ENCODE results near the gene ARAP3.

DNA sequence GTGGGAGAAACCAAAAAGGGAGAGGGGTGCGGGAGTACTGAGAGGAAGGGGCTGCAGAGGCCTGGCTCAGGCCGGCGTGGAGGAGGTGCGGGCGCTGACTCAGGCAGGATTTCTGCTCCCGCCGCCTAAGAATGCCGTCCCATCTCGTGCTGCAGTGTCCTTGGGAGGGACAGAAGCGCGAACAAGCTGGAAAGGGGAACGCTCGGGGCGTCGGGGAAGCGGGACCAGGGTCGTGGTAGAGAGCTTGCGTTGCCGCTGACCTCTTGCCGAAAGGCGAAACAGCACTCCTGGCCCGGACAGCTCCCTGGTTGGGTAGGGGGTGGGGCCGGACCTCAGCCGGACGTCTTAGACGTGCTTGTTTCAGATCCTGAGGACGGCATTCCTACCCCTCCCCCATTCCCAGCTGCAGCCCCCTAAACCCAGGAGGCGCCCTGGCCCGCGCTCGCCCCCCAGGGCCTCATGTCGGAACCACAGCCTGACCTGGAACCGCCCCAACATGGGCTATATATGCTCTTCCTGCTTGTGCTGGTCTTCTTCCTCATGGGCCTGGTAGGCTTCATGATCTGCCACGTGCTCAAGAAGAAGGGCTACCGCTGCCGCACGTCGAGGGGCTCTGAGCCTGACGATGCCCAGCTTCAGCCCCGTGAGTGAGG is 44.1 kb downstream of the ARAP3 start:
- TF ChIP-seq, protein P1, sequence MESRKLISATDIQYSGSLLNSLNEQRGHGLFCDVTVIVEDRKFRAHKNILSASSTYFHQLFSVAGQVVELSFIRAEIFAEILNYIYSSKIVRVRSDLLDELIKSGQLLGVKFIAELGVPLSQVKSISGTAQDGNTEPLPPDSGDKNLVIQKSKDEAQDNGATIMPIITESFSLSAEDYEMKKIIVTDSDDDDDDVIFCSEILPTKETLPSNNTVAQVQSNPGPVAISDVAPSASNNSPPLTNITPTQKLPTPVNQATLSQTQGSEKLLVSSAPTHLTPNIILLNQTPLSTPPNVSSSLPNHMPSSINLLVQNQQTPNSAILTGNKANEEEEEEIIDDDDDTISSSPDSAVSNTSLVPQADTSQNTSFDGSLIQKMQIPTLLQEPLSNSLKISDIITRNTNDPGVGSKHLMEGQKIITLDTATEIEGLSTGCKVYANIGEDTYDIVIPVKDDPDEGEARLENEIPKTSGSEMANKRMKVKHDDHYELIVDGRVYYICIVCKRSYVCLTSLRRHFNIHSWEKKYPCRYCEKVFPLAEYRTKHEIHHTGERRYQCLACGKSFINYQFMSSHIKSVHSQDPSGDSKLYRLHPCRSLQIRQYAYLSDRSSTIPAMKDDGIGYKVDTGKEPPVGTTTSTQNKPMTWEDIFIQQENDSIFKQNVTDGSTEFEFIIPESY (IDR thresholded peaks at IDR 0.05; ENCODE audit: extremely low read depth, insufficient replicate concordance, low read length), result no peak
- TF ChIP-seq, protein P2, sequence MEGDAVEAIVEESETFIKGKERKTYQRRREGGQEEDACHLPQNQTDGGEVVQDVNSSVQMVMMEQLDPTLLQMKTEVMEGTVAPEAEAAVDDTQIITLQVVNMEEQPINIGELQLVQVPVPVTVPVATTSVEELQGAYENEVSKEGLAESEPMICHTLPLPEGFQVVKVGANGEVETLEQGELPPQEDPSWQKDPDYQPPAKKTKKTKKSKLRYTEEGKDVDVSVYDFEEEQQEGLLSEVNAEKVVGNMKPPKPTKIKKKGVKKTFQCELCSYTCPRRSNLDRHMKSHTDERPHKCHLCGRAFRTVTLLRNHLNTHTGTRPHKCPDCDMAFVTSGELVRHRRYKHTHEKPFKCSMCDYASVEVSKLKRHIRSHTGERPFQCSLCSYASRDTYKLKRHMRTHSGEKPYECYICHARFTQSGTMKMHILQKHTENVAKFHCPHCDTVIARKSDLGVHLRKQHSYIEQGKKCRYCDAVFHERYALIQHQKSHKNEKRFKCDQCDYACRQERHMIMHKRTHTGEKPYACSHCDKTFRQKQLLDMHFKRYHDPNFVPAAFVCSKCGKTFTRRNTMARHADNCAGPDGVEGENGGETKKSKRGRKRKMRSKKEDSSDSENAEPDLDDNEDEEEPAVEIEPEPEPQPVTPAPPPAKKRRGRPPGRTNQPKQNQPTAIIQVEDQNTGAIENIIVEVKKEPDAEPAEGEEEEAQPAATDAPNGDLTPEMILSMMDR (IDR thresholded peaks at IDR 0.05 in 2 of 3, conservative IDR thresholded peaks at IDR 0.05 in 1 of 3; ENCODE audit: borderline replicate concordance in 1 of 3, insufficient read depth in 1 of 3, low read depth in 2 of 3, low read length in 2 of 3), result peak in 2 of 3 experiments; percentile 43 to 45; a peak in 4 of 6 replicates
- TF ChIP-seq EZH2 (IDR thresholded peaks at IDR 0.05) (no peak), POLR2AphosphoS5 (IDR thresholded peaks at IDR 0.05; ENCODE audit: low read depth, low read length) (peak; percentile 24; the same call in 1 of the 2 replicates), EZH2phosphoT487 (IDR thresholded peaks at IDR 0.05; ENCODE audit: borderline replicate concordance) (no peak), YY1 (IDR thresholded peaks at IDR 0.05; ENCODE audit: extremely low read depth, insufficient replicate concordance, low read depth, low read length) (no peak), POLR2A (IDR thresholded peaks at IDR 0.05; ENCODE audit: borderline replicate concordance, extremely low read depth, insufficient read depth, insufficient read length) (no peak)
- TF ChIP-seq, protein P3, sequence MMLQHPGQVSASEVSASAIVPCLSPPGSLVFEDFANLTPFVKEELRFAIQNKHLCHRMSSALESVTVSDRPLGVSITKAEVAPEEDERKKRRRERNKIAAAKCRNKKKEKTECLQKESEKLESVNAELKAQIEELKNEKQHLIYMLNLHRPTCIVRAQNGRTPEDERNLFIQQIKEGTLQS (IDR thresholded peaks at IDR 0.05), result no peak
